Stimulated activated CD4-positive, alpha-beta T cell treated with anti-CD3 and anti-CD28 coated beads, TNF-alpha, amount 100 ng/mL, for 4 hours (primary cell): Measurements from ENCODE around the gene FAM78B.

ENCODE experiments used
- DNase-seq, 3 experiments: peaks; one replicate each; pipeline ENCODE4 v3.0.0-alpha.2; 2020; ENCODE audit warnings: low read depth in 3 of 3

The FAM78B gene

DNA sequence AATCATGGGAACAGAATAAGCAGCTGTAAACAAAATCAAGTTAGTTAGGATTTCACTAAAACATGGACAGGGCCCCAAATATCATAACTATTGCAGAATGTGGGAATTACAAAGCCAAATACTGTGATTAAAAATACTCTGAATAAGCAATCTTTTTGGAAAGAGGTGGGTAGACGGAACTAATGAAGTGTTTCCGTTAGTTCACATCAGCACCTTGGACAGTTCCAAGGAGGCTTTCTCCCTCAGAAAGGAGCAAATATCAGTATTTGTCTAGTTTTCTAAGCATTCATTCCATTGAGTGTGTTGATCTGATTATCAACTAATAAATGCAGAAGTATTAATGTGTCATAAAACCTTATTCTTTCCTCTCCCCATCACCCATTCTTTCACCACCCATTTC, 97.4 kb downstream of the FAM78B start:
- no peak for DNase-seq

DNA sequence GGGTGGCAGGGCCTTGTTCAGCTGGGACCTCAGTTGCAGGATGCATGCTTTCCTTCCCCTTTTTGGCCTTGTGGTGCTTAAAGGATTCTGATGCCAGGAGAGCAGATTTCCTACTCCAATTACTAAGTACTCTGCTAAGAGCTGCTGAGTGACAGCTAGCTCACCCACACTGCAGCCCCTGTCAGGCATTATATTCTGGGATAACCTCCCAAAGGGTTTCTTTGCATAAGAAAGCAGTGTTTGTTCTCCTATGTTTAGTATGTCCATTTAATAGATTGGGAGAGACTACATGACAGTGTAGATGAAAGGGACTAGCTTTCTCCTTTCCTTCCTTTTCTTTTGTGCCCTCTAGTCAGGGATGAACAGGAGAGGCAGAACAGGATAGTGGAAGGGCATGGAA, 100.7 kb downstream of the FAM78B start:
- no peak for DNase-seq

DNA sequence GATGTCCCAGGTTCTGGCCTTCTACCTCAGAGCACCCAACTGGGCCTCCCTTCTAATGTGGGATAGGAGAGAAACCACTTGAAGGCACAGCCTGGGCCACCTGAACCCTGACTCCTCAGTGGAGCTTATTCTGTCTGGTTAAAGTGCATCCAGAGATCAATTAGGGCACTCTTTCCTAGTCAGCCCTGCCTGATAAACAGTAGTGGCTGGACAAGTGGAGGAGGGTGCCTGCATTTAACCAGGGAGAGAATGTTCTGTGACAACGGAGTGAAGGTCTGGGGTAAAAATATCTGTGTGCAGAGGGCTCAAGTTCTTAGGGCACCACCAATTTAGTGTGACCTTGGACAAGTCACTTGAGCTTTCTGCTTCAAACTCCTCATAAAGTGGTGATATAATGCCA, 101.8 kb downstream of the FAM78B start:
- no peak for DNase-seq

DNA sequence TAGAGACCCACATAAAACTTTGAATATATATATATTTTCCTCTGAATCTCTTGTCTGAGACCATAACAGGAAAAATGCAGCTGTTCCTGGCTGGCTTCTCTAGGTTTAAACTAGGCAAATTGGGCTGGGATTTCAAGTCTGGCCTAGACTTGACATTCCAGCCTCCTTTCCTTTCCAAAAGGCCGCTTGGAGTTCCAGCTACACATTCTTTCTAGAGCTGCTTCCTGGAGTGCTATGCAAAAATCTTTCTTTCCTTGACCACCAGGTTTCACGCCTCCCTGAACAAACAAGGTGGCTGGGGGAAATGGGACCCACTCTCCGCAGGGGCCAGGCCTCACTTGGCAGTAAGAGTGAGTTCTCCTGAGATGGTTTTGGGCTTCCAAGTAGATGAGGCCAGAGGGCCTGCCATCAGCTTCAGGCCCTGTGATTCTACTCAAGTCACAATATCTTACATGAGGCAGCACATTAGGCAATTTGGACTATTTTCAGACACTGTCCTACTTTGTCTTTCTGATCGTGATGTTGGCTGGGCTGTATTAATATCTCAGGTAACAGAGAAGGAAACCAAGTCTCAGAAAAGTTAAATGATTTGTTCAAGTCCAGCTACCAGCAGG, 102.4 kb downstream of the FAM78B start:
- no peak for DNase-seq

DNA sequence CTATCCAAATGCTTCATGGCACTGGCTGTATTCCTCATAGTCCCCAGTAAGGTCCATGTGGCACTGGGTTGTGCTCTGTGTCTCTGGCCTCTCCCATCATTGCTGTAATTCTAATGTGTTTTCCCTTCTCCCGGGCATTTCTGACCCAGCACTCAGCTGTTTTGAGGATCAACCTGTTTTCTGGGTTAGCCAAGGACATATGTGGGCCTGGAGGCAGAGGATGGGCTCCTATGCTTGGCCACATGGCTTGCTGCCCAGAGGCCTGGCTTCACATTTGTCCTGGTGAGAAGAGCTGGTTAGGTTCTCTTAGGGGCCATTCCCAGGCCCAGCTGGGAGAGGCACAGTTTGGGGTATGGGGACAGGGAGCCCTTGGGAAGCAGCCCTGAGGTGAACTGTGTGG, 103.1 kb downstream of the FAM78B start:
- DNase-seq = no peak

DNA sequence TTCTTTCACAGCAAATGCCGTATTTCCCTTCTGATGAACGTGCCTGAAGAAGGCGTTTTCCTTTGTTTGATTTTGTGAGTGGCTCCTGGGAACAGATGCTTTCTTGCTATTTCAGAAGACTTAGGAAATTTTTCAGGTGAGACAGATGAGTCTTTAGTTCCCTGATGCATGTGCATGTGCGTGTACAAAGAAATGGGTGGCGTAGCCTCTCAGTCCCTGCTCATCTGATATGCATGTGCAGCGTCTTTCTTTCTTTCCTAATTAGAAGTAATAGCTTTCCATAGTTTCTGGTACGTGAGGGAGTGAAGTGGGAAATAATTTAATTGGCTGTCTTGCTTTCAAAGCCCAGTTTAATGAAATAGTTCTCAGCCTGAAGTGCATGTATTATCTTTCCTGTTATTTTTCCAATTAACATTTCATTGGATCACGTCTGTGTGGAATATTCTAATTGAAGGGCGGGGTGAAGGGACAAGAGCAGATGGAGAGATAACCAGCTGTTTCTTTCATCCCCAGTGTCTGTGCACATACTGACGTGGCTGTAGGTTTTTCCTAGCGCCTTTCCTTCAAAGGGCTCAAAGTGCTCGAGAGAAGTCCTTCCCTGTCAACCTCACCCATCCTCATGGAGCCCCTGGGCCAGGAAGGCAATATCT, 104.3 kb downstream of the FAM78B start:
- DNase-seq = no peak

DNA sequence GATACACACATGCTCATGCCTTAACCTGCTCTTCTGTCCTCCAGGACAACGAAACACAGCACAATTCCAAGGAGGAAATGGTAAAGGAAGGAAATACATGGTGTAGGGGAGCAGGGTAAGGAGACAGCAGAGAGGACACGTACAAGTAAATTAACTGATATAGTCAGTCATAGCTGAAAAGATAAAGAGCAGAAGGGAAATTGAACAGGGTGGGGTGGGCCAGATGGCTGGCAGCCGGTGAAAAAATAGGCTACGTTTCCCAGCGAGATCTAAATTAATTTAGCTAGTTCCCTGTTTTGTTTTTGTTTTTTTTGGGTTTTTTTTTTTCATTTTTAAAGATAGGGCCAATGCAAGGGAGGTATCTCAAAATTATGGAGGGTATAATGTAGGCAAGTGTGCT, 109.2 kb downstream of the FAM78B start:
- DNase-seq = no peak

DNA sequence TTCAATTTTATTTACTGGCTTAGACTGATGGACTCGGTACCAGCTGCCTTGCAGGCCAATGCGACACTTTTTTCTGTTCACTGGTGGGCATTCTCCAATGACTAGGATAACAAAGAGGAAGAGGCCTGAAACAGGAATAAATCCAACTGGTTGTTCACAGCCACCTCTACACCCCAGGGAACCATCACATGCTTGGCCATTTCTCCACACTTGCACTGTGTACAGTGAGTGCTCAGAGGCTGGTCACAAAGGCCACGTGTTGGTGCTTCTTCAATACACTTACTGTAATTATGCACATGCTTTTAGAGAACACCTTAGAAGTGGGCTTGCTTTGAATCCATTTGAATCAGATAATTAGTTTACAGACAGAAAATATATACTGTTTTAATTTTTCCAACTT, 113.4 kb downstream of the FAM78B start:
- DNase-seq = no peak

DNA sequence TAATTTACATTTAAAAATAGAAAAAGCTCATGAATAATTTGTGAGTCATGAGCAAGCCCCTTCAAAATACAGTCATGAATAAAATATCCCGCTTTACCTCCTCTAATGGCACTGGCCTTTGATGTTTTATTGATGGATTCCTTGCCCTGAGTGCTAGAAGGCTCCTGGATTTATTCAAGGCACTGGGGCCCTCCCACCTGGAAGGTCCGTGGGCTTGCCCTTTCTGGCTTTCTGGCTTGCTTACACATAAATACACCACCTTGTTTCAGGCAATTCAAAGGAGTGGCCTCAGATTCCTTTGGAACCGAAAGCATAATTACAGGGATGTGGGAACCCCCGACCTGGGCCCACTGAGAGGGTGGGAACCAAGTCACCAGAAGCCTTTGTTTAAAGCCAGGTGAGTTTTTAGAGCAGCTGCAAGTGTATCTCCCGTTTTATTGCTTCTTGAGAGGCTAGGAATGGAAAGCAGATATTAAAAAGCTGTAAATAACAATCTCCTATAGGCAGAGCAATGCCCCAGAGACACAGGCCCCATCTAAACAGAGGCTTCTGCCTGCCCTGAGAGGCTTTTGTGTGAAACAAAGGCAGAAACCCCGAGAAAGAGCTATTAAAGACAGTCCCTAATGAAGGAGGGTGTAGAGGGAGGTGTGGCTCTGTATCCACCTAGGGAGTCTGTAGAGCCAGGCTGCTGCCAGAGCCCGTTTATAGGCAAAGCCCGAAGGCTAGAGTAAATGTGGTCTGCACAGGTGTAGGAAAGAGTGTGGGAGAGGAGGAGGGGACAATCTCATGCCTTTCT, 126.4 kb downstream of the FAM78B start:
- no peak for DNase-seq

DNA sequence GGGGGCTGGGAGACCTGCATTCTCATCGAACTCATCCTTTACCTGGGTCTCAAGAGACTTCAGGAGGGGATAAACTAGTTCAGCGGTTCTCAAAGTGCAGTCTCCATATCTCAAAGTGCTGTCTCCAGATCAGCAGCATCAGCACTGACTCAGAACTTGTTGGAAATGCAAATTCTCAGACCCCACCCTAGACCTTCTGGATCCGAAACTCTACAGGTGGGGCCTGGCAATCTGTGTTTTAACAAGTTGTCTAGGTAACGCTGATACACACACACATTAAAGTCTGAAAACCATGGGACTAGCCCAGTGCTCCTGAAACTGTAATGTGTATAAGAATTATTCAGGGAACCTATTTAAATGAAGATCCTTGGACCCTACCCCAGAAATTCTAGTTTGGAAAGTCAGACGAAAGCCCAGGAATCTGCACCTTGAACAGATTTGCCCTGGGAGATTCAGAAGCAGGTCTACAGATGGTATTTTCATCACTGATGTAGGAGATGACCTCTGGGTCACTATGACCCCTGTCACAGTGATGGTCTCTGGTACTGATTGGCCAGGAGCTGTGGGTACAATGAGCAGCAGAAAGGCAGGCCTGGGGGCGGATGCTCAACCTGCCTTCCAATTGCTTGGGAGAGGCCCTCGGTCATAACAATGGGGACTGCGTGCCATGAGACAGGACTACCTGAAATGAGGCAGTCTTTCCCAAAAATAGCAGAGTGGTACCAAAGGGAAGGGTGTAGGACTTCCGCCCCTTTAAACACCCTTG, 127.2 kb downstream of the FAM78B start:
- no peak for DNase-seq

DNA sequence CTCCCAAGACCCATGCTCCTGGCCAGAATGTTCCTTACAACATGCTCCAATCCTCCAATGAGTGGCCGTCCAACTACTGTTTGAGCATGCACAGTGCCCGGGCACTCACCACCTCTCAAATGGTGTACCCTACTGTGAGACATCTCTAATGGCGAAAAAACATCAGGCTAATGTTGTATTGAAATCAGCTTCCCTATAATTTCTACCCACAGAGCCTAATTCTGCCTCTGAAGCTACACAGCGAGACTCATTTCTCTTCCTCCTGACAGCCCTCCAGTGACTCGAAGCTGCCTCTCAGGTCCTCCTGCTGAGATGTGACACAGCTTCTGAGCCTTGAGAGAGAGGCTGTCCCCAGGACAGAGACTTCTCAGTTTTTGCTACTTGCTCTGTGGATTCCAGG, 130.7 kb downstream of the FAM78B start:
- DNase-seq = no peak

DNA sequence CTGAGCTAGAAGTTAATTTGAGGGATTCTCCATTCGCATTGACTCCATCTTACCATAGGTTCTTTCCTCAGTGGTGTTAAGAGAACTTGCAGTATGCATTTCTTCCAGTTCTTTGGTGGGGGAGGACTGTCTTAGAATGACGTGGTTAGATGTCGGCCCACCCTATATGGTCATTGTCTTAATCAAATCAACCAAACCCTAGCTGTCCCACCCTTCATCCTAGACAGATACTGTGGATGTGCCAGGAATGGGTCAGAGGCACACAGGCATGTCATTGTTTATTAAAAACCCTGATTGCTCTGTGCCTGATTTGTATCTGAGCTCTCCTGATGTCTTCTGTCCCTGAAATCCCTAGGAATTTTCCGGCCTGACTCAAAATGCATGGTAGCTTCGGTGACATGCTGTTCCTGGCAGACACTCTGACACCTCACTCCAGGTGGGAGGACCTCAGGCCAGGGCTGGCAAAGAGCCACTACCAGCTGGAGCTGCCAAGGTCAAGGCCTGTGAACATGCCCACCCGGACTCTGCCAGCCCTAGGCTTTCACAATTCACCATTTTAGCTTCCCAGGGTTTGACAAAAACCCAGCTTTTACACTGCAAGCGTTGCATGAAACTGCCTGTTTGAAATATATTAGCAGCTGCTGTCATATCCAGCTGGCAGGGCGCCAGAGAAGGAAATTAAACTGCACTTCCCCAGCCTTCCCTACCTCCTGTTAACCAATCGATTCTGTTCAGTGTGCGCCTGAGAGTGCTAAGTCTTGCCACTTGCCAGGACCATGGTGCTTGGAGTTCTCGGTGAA, 134.0 kb downstream of the FAM78B start:
- no peak for DNase-seq

DNA sequence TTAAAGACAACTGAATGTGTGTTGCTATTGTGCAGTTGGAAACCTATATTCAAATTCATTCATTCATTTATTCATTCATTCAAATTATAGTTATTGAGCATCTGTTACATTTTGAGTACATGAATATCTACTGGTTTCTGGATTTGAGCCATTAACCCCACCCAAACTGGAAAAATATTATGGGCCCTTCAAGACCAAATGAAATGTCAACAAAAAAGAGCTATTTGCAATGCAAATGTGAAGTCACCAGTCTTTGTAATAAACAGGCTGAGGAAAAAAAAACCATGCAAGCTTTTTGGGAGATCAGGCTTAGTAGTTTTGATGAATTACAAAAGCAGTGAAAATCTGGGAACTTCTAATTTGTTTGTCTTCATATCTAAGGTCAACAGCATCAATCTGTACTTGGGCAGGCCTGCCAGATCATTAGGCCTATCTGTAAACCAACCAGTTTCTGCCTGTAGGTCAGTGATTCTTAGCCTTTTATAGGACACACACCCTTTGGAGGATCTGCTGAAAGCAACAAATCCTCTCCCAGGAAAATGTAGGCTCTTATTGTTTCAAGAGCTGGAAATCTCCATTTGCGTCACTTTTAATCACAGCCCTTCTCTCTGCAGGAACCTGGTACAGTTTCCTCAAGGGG, 134.7 kb downstream of the FAM78B start:
- DNase-seq = no peak

DNA sequence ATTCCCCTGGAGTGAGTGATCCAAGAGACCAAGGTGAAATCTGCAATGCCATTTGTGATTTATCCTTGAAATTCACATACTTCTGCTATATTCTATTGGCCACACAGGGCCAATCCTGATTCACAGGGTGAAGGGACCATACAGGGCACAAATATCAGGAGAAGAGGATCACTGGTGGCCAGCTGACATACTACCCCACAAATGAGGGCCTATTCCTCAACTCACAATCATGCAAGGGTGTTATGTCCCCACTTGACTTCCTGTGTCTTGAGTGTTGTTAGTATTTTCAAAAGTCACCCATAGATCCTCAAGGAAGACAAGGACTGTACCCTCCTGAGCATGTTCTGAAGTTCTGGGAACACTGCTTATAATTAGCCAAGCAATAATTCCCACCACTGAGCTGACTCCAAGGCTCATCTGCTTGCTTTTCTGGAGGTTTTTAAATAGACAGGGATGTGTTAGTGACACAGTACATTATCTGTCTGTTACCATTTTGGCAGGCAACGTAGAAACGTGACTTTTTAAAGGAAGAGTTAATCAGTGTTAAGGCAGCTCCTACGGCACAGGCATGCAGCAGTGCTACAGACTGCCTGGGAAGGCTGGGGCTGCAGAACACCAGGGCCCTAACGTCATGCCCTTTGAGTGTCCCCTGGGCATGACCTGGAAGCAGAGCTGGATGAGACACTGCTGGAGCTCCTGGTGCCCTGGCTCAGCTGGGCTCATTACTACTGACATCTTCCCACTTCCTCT, 137.4 kb downstream of the FAM78B start:
- no peak for DNase-seq

DNA sequence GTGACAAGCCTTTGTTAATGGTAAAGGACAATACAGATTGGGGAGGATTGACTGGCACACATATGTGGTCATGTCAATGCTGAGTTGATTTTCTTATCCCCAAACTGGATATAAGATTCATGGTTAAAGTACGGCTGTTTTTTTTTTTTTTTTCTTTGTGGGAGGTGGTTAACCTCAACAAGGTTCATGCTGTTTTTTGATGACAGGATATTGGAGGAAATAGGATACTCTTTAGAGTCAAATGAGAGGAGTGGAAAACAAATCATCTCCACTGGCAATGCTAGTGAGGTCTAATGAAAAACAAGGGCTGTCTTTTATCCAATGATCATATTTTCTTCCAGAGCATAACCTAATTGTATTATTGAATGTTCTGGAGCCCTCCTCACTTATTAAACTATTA, 140.2 kb downstream of the FAM78B start:
- DNase-seq = no peak

DNA sequence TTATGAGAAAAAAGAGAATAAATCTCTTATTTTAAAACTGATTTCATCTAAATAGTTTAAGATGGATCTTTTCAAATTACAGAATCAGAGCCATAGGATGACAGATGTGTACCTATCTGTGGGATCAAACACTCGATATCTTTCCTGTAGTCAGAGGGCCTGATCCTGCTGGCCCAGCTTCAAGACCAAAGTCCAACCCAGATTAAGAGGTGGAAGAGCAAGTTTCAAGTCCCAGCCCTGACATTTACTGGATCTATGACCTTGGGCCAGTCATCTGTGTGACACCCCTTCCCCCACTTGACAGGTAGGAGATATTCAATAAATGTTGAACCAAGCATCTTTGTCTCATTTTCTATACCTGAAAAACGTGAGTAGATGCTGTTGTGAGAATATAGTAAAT, 140.7 kb downstream of the FAM78B start:
- no peak for DNase-seq

DNA sequence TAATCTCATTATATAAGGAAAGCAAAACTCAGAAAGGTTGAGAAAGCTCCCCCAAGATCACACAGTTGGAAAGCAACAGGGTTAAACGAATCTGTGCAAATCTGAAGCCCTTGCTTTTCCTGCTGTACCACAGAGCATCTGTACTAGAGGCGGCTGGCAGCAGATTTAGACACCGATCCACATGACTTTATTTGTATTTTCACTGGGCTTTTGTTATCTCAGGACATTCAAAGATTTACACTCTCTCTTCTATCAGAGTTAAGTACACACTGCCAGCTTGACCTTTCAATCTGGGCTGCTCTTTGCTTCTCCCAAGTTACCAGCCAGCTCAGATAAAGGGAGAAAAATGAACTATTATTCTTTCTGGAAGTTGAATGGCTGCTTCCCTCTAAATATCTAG, 146.6 kb downstream of the FAM78B start:
- DNase-seq = no peak
